Brain pericyte (primary cell): Measurements from ENCODE around the gene HIC2.
"Not testable (repeated sequence)": the region's sequence is repeated elsewhere in the genome, so short reads cannot be mapped to it uniquely, and the experiment has no call there.

Source experiments
- DNase-seq: peaks from one replicate; pipeline ENCODE4 v3.0.0-alpha.2; 2012; ENCODE audit warnings: low read depth, low spot score

The HIC2 gene

GRCh38 chr22:21449531-21450319 lies 32.6 kb downstream of the HIC2 start:
- DNase-seq = no peak

- no peak for DNase-seq
Measured at GRCh38 chr22:21450320-21450831, 33.2 kb downstream of the HIC2 start.

GRCh38 chr22:21450858-21451353 lies 33.7 kb downstream of the HIC2 start:
- DNase-seq = no peak

GRCh38 chr22:21451545-21452520 lies 34.7 kb downstream of the HIC2 start:
- no peak for DNase-seq

GRCh38 chr22:21452666-21453065 lies 35.5 kb downstream of the HIC2 start:
- not testable (repeated sequence) for DNase-seq

GRCh38 chr22:21454998-21455333 lies 37.8 kb downstream of the HIC2 start:
- not testable (repeated sequence) for DNase-seq

GRCh38 chr22:21455334-21456089 lies 38.3 kb downstream of the HIC2 start:
- DNase-seq = no peak

GRCh38 chr22:21457023-21457787 lies 40.0 kb downstream of the HIC2 start:
- no peak for DNase-seq

- not testable (repeated sequence) for DNase-seq
Measured at GRCh38 chr22:21462672-21463071, 45.5 kb downstream of the HIC2 start.

- not testable (repeated sequence) for DNase-seq
Measured at GRCh38 chr22:21467337-21468193, 50.4 kb downstream of the HIC2 start, which contains the start of gene TMEM191C. TMEM191C (plus strand) TSS chr22:21467387; CDS start chr22:21467460, 73 bp downstream.

- DNase-seq = peak; percentile 40
Measured at GRCh38 chr22:21468194-21469096, 51.3 kb downstream of the HIC2 start.

GRCh38 chr22:21469097-21469994 lies 52.2 kb downstream of the HIC2 start:
- DNase-seq = not testable (repeated sequence)

- DNase-seq = not testable (repeated sequence)
Measured at GRCh38 chr22:21472984-21473383, 55.8 kb downstream of the HIC2 start.

GRCh38 chr22:21473664-21474063 lies 56.5 kb downstream of the HIC2 start:
- not testable (repeated sequence) for DNase-seq

- not testable (repeated sequence) for DNase-seq
Measured at GRCh38 chr22:21484039-21484438, 66.9 kb downstream of the HIC2 start.

- DNase-seq = not testable (repeated sequence)
Measured at GRCh38 chr22:21487723-21488122, 70.6 kb downstream of the HIC2 start.

- not testable (repeated sequence) for DNase-seq
Measured at GRCh38 chr22:21489149-21489680, 72.0 kb downstream of the HIC2 start.
